Stomach (tissue), 9 donors: ENCODE results near the gene RBFOX2. TPM values are rescaled to one million over a fixed set of nuclear protein-coding genes. Genes with fewer than 3 reads are reported as not detected.
"Not testable (repeated sequence)": the region's sequence is repeated elsewhere in the genome, so short reads cannot be mapped to it uniquely, and the experiment has no call there.

Source experiments
- DNase-seq, 2 donors: peaks; one replicate each; pipeline versions ENCODE4 v3.0.0 to v3.0.0-alpha.2; 2013 to 2019
- H3K27ac ChIP-seq, 5 donors: fragments of 200-600 bp in 4 of 5; sonication (generic) in 4 of 5; one replicate each; pipeline ENCODE4 v1.5.1; 2013 to 2019; ENCODE audit warnings: mild to moderate bottlenecking in 1 of 5, moderate library complexity in 1 of 5
- H3K27me3 ChIP-seq, 3 donors: fragments of 200-600 bp; sonication (generic); one replicate each; pipeline ENCODE4 v1.5.1; 2017 to 2019; ENCODE audit warnings: mixed run types in 1 of 3
- H3K36me3 ChIP-seq, 4 donors: fragments of 200-600 bp; sonication (generic); 1 replicate in 3 of 4; 2 replicates in 1 of 4; pipeline ENCODE4 v1.5.1; 2016 to 2019
- H3K4me1 ChIP-seq, 4 donors: fragments of 200-600 bp; sonication (generic); one replicate each; pipeline ENCODE4 v1.5.1; 2016 to 2019
- H3K4me3 ChIP-seq, 4 donors: fragments of 200-600 bp; sonication (generic) in 3 of 4; one replicate each; pipeline ENCODE4 v1.5.1; 2016 to 2019; ENCODE audit warnings: mild to moderate bottlenecking in 1 of 4
- H3K9me3 ChIP-seq, 4 donors: fragments of 200-600 bp; sonication (generic); one replicate each; pipeline ENCODE4 v1.5.1; 2016 to 2019
- EP300 ChIP-seq: sonication (generic); formaldehyde crosslinking; IDR thresholded peaks from one replicate; pipeline ENCODE4 v1.6.1; 2017; ENCODE audit warnings: antibody characterized with exemption
- POLR2A ChIP-seq, 4 donors: fragments of 450-650 bp; IDR thresholded peaks; one replicate each; pipeline ENCODE4 v1.6.1; 2016; ENCODE audit warnings: antibody characterized with exemption in 4 of 4, control low read depth in 2 of 4, mild to moderate bottlenecking in 1 of 4, moderate library complexity in 1 of 4
- POLR2AphosphoS5 ChIP-seq, 3 donors: sonication (generic); formaldehyde crosslinking; IDR thresholded peaks; one replicate each; pipeline ENCODE4 v1.6.1; 2016; ENCODE audit warnings: antibody characterized with exemption in 3 of 3
- WGBS, 5 donors: extraction: QIAGEN DNeasy Blood & Tissue Kit in 3 of 5; methylation state at CpG; one replicate each; pipeline versions ENCODE4 v1.1.5 to v1.1.7; 2013 to 2018; 5-methylcytosine and 5-hydroxymethylcytosine counted together
- intact Hi-C: fragments of 100-400 bp; cut with DNase I; formaldehyde crosslinking; loops from one replicate; pipeline ENCODE4 v1.15.1; 2023; ENCODE audit warnings: low total_unique reads
- polyA plus RNA-seq, 3 donors: library from polyadenylated mRNA; stranded (reverse); fragments of 200-250 nt; gene quantifications; one replicate each; pipeline ENCODE4 v1.2.3, GENCODE V29; 2013
- total RNA-seq, 5 donors: library from RNA; depleted of rRNA; stranded (reverse); fragments of >200 nt; gene quantifications; one replicate each; pipeline versions ENCODE4 v1.1.0 to v1.2.3, GENCODE V29; 2014 to 2016
- TF ChIP-seq, protein P1 (sequence below), 7 experiments: fragments of 450-650 bp in 4 of 7; fragments of 200-600 bp in 3 of 7; sonication (generic) in 3 of 7; IDR thresholded peaks; one replicate each; pipeline ENCODE4 v1.5.1; 2016 to 2019; ENCODE audit warnings: antibody characterized with exemption in 7 of 7, control low read depth in 2 of 7, mild to moderate bottlenecking in 1 of 7
- donor health status: healthy with polysubstance abuse.
- donor health status: Bipolar disorder and iron deficiency.
- donor health status: healthy.

Gene RBFOX2
- total and polyA plus RNA-seq, 8 donors, result 14.9 to 176 (median 46.7) TPM

DNA sequence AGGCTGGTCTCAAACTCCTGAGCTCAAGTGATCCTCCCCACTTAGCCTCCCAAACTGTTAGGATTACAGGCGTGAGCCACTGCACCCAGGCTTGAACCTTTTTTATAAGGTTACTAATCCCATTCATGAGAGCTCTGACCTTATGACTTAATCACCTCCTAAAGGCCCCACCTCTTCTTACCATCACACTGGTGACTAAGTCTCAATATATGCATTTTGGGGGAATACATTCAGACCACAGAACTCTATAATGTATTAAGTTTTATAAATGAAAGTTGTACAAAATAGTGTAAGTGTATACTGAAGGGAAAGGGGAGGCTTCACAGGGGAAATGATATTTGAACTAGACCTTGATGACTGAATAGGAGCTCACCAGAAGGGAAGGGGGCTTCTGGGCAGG lies 28.4 kb upstream of the RBFOX2 start:
- TF ChIP-seq POLR2AphosphoS5 (IDR thresholded peaks at IDR 0.05), result no peak
- no peak for TF ChIP-seq POLR2A (IDR thresholded peaks at IDR 0.05)
- no peak for TF ChIP-seq EP300
- TF ChIP-seq, protein P1, sequence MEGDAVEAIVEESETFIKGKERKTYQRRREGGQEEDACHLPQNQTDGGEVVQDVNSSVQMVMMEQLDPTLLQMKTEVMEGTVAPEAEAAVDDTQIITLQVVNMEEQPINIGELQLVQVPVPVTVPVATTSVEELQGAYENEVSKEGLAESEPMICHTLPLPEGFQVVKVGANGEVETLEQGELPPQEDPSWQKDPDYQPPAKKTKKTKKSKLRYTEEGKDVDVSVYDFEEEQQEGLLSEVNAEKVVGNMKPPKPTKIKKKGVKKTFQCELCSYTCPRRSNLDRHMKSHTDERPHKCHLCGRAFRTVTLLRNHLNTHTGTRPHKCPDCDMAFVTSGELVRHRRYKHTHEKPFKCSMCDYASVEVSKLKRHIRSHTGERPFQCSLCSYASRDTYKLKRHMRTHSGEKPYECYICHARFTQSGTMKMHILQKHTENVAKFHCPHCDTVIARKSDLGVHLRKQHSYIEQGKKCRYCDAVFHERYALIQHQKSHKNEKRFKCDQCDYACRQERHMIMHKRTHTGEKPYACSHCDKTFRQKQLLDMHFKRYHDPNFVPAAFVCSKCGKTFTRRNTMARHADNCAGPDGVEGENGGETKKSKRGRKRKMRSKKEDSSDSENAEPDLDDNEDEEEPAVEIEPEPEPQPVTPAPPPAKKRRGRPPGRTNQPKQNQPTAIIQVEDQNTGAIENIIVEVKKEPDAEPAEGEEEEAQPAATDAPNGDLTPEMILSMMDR (IDR thresholded peaks at IDR 0.05), result no peak
- intact Hi-C loops, result no loop called here
- peaks cover 0 to 9% (median 0%) of the 10 kb centered on the region in 4 donors for H3K4me1 ChIP-seq
- no peak overlapping the region for H3K4me3 ChIP-seq
- DNase-seq, result no peak
- H3K27ac ChIP-seq, result no peak overlapping the region
- H3K36me3 ChIP-seq, result no peaks in the 10 kb centered on the region
- no peaks in the 10 kb centered on the region for H3K9me3 ChIP-seq
- 90 to 96% (median 93%) methylated on average over 1 of the region's 1 CpG for WGBS, 5 donors
- H3K27me3 ChIP-seq, result no peaks in the 10 kb centered on the region

DNA sequence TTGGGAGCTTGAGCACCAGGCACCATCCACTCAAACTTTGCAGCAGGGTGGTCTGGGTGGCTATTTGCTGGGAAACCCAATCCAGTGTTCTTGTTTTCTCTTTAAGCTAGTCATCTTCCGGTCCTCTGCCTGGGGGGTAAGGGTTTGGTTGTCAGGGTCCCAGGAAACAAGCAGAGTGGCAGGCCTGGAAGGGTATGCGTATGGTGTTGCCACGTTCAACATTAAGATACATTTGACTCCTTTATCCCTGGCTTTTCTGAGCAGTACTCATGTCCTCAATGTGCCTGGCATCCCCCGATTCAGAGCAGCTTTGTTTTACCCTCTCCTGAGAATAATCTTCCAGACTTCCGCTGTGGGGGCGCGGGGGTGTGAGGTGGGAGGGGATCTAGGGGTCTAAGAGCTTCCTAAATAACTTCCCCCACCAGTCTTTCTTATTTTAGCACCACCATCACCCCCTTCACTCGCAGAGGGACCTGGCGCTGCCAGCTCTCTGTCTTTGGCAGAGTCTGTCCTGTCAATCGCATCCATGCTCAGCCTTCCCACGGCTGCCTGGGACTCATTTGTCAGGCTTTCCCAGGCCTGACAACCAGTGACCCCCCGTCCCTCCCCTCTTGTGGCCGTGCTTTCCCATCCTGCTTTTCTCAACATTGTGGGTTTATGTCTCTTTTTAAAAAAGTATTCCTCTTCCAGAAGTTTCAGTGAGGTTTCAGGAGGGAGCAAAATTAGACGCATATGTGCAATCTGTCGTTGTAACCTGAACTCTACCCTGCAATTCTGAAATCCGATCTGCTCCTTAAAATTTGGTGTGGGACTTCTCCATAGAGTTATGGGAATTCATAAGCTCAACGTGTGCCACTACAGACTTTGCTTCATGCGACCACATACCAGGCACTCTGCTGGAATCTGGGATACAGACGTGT lies 27.0 kb upstream of the RBFOX2 start:
- 68 to 78% (median 74%) methylated on average over 19 of the region's 19 CpGs for WGBS, 5 donors
- H3K27me3 ChIP-seq, result no peaks in the 10 kb centered on the region
- intact Hi-C loops, result no loop called here

DNA sequence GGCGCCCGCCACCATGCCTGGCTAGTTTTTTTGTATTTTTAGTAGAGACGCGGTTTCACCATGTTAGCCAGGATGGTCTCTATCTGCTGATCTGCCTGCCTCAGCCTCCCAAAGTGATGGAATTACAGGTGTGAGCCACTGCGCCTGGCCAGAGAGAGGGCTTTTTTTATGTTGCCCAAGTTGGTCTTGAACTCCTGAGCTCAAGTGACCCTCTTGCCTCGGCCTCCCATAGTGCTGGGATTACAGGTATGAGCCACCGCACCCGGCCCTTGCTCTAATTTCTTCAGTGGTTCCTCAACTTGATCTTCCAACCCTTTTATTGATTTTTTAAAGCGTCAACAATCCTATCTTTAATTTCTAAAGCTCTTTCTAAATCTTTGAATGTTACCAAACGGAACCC lies 25.8 kb upstream of the RBFOX2 start:
- 63 to 83% (median 74%) methylated on average over 10 of the region's 10 CpGs for WGBS, 5 donors
- H3K27me3 ChIP-seq, H3K4me3 ChIP-seq, H3K36me3 ChIP-seq, H3K4me1 ChIP-seq, H3K27ac ChIP-seq, intact Hi-C loops, H3K9me3 ChIP-seq, DNase-seq: not testable (repeated sequence)

More for the DNA sequence above, 27.0 kb upstream of the RBFOX2 start:
- H3K4me3 ChIP-seq, result no peak overlapping the region
- no peaks in the 10 kb centered on the region for H3K9me3 ChIP-seq
- peaks cover 0 to 9% (median 0%) of the 10 kb centered on the region in 4 donors for H3K4me1 ChIP-seq
- peak in 1 of 2 donors; percentile 21 for DNase-seq
- no peaks in the 10 kb centered on the region for H3K36me3 ChIP-seq
- no peak overlapping the region for H3K27ac ChIP-seq
- TF ChIP-seq EP300, result no peak
- no peak for TF ChIP-seq POLR2A (IDR thresholded peaks at IDR 0.05)
- TF ChIP-seq, protein P1 (IDR thresholded peaks at IDR 0.05), result no peak
- no peak for TF ChIP-seq POLR2AphosphoS5 (IDR thresholded peaks at IDR 0.05)

DNA sequence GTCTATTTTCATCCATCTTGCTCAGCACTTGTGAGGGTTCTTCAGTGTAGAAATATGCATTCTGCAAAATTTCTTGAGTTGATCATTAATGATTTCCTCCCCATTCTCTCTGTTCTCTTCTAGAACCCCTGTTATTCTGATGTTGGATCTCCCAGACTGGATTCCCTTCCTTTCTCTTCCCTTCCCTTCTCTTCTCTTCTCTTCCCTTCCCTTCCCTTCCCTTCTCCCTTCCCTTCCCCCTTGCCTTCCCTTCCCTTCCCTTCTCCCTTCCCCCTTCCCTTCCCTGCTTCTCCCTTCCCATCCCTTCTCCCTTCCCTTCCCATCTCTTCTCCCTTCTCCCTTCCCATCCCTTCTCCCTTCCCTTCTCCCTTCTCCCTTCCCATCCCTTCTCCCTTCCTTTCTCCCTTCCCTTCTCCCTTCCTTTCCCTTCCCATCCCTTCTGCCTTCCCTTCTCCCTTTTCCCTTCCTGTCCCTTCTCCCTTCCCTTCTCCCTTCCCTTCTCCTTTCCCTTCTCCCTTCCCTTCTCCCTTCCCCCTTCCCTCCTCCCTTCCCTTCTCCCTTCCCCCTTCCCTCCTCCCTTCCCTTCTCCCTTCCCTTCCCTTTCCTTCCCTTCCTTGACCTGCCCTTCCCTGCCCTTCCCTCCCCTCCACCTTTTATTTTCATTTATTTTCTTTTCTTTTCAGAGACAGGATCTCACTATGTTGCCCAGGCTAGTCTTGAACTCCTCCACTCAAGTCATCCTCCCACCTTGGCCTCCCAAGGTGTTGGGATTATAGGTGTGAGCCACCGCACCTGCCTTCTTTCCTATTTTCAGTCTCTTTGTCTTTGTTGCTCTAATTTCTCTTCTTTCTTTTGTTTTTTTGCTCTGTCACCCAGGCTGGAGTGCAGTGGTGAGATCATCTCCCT lies 24.9 kb upstream of the RBFOX2 start:
- H3K4me3 ChIP-seq, result no peak overlapping the region
- TF ChIP-seq POLR2A (IDR thresholded peaks at IDR 0.05) (no peak), EP300 (no peak)
- TF ChIP-seq, protein P1 (IDR thresholded peaks at IDR 0.05), result no peak
- no peak overlapping the region for H3K27ac ChIP-seq
- 92 to 100% (median 98%) methylated on average over 1 of the region's 1 CpG for WGBS, 5 donors
- H3K9me3 ChIP-seq, result no peaks in the 10 kb centered on the region
- H3K27me3 ChIP-seq, result no peaks in the 10 kb centered on the region
- no peak for DNase-seq
- no peaks in the 10 kb centered on the region for H3K36me3 ChIP-seq
- intact Hi-C loops, result no loop called here
- peaks cover 0 to 9% (median 0%) of the 10 kb centered on the region in 4 donors for H3K4me1 ChIP-seq
